Sigmoid colon (tissue), 7 donors: ENCODE data around the gene GALNT1. TPM values are rescaled to one million over a fixed set of nuclear protein-coding genes. Genes with fewer than 3 reads are reported as not detected.

Experiments
- DNase-seq: peaks from one replicate; pipeline ENCODE4 v3.0.0-alpha.2; 2019
- H3K27ac ChIP-seq, 4 donors: fragments of 200-600 bp; sonication (generic); one replicate each; pipeline ENCODE4 v1.5.1; 2016 to 2019; ENCODE audit warnings: mild to moderate bottlenecking in 1 of 4
- H3K27me3 ChIP-seq, 3 donors: fragments of 200-600 bp; sonication (generic); one replicate each; pipeline ENCODE4 v1.5.1; 2019; ENCODE audit warnings: mild to moderate bottlenecking in 1 of 3
- H3K36me3 ChIP-seq, 4 donors: fragments of 200-600 bp; sonication (generic); one replicate each; pipeline ENCODE4 v1.5.1; 2016 to 2019
- H3K4me1 ChIP-seq, 4 donors: fragments of 200-600 bp; sonication (generic); one replicate each; pipeline ENCODE4 v1.5.1; 2017 to 2019
- H3K4me3 ChIP-seq, 4 donors: fragments of 200-600 bp; sonication (generic); one replicate each; pipeline ENCODE4 v1.5.1; 2017 to 2019; ENCODE audit warnings: mild to moderate bottlenecking in 2 of 4, moderate library complexity in 1 of 4
- H3K9me3 ChIP-seq, 4 donors: fragments of 200-600 bp in 3 of 4; sonication (generic) in 3 of 4; one replicate each; pipeline versions ENCODE4 v1.5.1 to v1.6.1; 2013 to 2019
- EP300 ChIP-seq, 4 donors: sonication (generic); formaldehyde crosslinking; IDR thresholded peaks; one replicate each; pipeline ENCODE4 v1.6.1; 2017; ENCODE audit warnings: antibody characterized with exemption in 4 of 4
- POLR2A ChIP-seq, 2 donors: fragments of 450-650 bp; IDR thresholded peaks; one replicate each; pipeline ENCODE4 v1.6.1; 2016; ENCODE audit warnings: antibody characterized with exemption in 2 of 2, mild to moderate bottlenecking in 2 of 2, moderate library complexity in 2 of 2
- POLR2AphosphoS5 ChIP-seq, 4 donors: sonication (generic); formaldehyde crosslinking; IDR thresholded peaks; one replicate each; pipeline ENCODE4 v1.6.1; 2017; ENCODE audit warnings: antibody characterized with exemption in 4 of 4
- WGBS, 2 donors: extraction: QIAGEN DNeasy Blood & Tissue Kit; methylation state at CpG; one replicate each; pipeline ENCODE4 v1.1.7; 2013; 5-methylcytosine and 5-hydroxymethylcytosine counted together
- intact Hi-C: fragments of 100-400 bp; cut with DNase I; formaldehyde crosslinking; loops from one replicate; pipeline ENCODE4 v1.15.1; 2023
- polyA plus RNA-seq, 3 donors: library from polyadenylated mRNA; stranded (reverse); fragments of 200-250 nt; gene quantifications; one replicate each; pipeline ENCODE4 v1.2.3, GENCODE V29; 2013
- total RNA-seq, 4 donors: library from RNA; depleted of rRNA; stranded (reverse); fragments of >200 nt; gene quantifications; one replicate each; pipeline ENCODE4 v1.1.0, GENCODE V29; 2016
- TF ChIP-seq, protein P1 (sequence below), 4 experiments: fragments of 450-650 bp in 3 of 4; fragments of 200-600 bp in 1 of 4; IDR thresholded peaks; one replicate each; pipeline ENCODE4 v1.5.1; 2016 to 2019; ENCODE audit warnings: antibody characterized with exemption in 4 of 4, mild to moderate bottlenecking in 3 of 4, moderate library complexity in 2 of 4
- donor health status: healthy with polysubstance abuse.
- donor health status: Bipolar disorder and iron deficiency.
- donor health status: healthy.

Gene GALNT1
- total and polyA plus RNA-seq, 7 donors, result 21.5 to 33.9 (median 29.7) TPM

DNA sequence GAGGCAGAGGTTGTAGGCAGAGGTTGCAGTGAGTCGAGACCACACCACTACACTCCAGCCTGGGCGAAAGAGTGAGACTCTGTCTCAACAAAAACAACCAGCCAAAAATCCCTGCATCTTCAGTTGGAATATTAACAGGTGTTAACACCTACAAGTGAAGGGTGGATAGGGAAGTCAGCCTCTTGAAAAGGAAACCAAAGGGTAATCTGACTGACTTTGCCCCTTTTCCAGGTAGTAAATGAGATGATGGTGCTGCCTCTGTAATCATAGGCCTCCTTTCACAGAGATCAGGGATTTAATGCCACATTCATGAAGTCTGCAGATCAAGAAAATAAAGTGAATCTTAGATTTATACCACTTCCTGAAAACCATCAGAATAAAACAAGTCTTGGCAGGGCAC lies 133.6 kb downstream of the GALNT1 start:
- no peak overlapping the region for H3K27ac ChIP-seq
- WGBS, 2 donors, result 86 to 95% methylated on average over 2 of the region's 2 CpGs
- no peak for TF ChIP-seq POLR2A (IDR thresholded peaks at IDR 0.05)
- H3K4me3 ChIP-seq, result no peak overlapping the region
- H3K27me3 ChIP-seq, result no peaks in the 10 kb centered on the region
- intact Hi-C loops, result no loop called here
- H3K9me3 ChIP-seq, result peaks cover 0 to 9% (median 0%) of the 10 kb centered on the region in 4 donors
- H3K36me3 ChIP-seq, result peaks cover 0 to 17% (median 0%) of the 10 kb centered on the region in 4 donors
- no peak for DNase-seq
- no peaks in the 10 kb centered on the region for H3K4me1 ChIP-seq

DNA sequence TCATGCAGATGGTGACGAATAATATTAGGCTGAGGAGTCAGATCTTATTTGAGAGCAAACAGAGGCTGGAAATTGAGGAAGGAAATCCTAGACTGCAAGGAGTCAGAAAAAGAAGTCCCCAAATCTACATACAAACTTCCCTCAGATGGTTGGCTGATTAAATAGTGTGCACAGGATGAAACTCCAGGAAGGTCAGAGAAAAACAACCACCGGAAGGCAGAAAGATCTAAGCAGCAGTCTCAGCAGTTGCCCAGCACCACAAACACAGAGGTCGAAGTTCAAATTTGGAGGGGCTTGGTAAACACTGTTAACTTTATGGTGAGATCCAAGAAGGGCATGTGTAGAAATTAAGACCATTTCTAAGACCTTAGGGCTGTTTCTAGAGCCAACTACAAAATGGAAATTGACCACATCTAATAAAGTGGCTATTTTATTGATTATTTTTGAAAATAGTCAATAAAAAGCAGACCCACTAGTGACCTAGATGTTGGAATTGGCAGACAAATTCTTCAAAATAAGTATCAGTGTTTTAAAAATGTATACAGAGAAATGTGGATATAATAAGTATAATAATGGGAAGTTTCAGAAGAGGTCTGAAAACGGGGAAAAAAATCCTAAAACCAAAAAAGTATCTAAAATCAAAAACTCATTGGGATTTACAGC lies 134.8 kb downstream of the GALNT1 start:
- Histone ChIP-seq H3K9me3 (peaks cover 0 to 9% (median 0%) of the 10 kb centered on the region in 4 donors), H3K27ac (no peak overlapping the region), H3K36me3 (peaks cover 0 to 6% (median 0%) of the 10 kb centered on the region in 4 donors), H3K4me1 (no peaks in the 10 kb centered on the region), H3K4me3 (no peak overlapping the region), H3K27me3 (no peaks in the 10 kb centered on the region)
- DNase-seq, result no peak
- 64 to 79% methylated on average over 4 of the region's 4 CpGs for WGBS, 2 donors
- intact Hi-C loops, result no loop called here
- TF ChIP-seq EP300 (IDR thresholded peaks at IDR 0.05), result no peak
- no peak for TF ChIP-seq POLR2A (IDR thresholded peaks at IDR 0.05)
- no peak for TF ChIP-seq POLR2AphosphoS5 (IDR thresholded peaks at IDR 0.05)
- TF ChIP-seq, protein P1, sequence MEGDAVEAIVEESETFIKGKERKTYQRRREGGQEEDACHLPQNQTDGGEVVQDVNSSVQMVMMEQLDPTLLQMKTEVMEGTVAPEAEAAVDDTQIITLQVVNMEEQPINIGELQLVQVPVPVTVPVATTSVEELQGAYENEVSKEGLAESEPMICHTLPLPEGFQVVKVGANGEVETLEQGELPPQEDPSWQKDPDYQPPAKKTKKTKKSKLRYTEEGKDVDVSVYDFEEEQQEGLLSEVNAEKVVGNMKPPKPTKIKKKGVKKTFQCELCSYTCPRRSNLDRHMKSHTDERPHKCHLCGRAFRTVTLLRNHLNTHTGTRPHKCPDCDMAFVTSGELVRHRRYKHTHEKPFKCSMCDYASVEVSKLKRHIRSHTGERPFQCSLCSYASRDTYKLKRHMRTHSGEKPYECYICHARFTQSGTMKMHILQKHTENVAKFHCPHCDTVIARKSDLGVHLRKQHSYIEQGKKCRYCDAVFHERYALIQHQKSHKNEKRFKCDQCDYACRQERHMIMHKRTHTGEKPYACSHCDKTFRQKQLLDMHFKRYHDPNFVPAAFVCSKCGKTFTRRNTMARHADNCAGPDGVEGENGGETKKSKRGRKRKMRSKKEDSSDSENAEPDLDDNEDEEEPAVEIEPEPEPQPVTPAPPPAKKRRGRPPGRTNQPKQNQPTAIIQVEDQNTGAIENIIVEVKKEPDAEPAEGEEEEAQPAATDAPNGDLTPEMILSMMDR (IDR thresholded peaks at IDR 0.05), result no peak

DNA sequence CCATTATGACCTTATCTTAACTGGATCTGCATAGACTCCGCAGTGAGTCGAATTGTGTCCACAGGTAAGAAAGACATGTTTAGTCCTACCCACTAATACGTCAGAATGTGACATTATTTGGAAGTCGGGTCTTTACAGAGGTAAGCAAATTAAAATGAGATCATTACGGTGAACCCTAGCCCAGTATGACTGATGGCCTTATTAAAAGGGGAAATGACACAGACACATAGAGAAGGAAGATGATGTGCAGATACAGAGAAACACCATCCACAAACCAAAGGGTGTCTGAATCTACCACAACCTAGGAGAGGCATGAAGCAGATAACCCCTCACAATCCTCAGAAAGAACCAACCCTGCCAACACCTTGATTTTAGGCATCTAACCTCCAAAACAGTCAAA lies 135.6 kb downstream of the GALNT1 start:
- 94 to 95% methylated on average over 5 of the region's 5 CpGs for WGBS, 2 donors
- H3K4me3 ChIP-seq, result no peak overlapping the region
- intact Hi-C loops, result no loop called here
- H3K9me3 ChIP-seq, result peaks cover 0 to 9% (median 0%) of the 10 kb centered on the region in 4 donors
- no peaks in the 10 kb centered on the region for H3K36me3 ChIP-seq
- H3K27ac ChIP-seq, result no peak overlapping the region
- no peaks in the 10 kb centered on the region for H3K4me1 ChIP-seq
- no peaks in the 10 kb centered on the region for H3K27me3 ChIP-seq
- no peak for DNase-seq
- no peak for TF ChIP-seq POLR2AphosphoS5 (IDR thresholded peaks at IDR 0.05)
- TF ChIP-seq POLR2A (IDR thresholded peaks at IDR 0.05), result no peak
- TF ChIP-seq, protein P1 (IDR thresholded peaks at IDR 0.05), result no peak
- no peak for TF ChIP-seq EP300 (IDR thresholded peaks at IDR 0.05)

DNA sequence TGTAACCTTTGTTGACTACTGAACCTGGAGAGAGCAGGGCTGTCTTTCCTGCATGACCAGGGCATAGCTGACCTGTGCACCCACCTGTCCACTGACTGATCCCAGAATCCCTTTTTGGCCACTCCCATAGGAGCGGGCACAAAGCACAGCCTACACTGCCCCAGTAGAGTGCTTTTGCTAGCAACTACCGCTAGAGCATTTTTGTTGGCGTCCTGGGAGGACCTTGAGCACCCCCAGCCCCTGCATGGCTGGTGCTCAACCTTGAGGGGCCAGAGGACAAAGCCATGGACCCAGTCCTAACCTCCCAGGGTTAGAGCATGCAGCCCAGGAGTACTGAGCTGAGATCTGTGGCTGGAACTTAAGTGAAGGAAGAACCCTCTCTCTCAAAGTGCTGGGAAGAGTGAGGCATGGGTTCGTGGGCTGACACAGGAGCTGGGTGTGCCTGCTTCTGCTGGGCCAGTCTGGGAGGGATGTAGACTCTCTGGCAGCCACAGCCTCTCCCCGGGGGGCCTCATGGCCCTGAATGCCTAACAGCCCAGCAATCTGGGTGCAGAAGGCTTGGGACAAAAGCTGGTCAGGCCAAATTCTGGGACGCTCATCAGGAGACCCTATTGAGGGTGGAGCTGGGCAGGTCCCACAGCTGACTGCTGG lies 140.0 kb downstream of the GALNT1 start:
- TF ChIP-seq, protein P1 (IDR thresholded peaks at IDR 0.05), result no peak
- TF ChIP-seq POLR2AphosphoS5 (IDR thresholded peaks at IDR 0.05), result no peak
- TF ChIP-seq POLR2A (IDR thresholded peaks at IDR 0.05), result no peak
- no peak for TF ChIP-seq EP300 (IDR thresholded peaks at IDR 0.05)
- Histone ChIP-seq H3K27ac (no peak overlapping the region), H3K4me1 (no peaks in the 10 kb centered on the region), H3K27me3 (no peaks in the 10 kb centered on the region), H3K9me3 (peaks cover 0 to 9% (median 0%) of the 10 kb centered on the region in 4 donors), H3K36me3 (no peaks in the 10 kb centered on the region), H3K4me3 (no peak overlapping the region)
- DNase-seq, result no peak
- intact Hi-C loops, result no loop called here
- WGBS, 2 donors, result 83 to 91% methylated on average over 6 of the region's 6 CpGs

DNA sequence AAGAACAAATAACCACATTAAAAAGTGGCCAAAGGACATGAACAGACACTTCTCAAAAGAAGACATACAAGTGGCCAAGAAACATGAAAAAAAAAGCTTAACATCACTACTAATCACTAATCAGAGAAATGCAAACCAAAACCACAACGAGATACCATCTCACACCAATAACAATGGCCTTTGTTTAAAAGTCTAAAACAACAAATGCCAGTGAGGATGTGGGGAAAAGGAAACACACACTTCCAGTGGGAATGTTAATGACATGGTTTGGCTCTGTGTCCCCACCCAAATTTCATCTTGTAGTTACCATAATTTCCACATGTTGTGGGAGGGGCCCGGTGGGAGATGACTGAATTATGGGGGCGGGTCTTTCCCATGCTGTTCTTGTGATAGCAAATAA lies 147.1 kb downstream of the GALNT1 start:
- intact Hi-C loops, result no loop called here
- TF ChIP-seq EP300 (IDR thresholded peaks at IDR 0.05), result no peak
- TF ChIP-seq POLR2A (IDR thresholded peaks at IDR 0.05), result no peak
- TF ChIP-seq, protein P1 (IDR thresholded peaks at IDR 0.05), result no peak
- TF ChIP-seq POLR2AphosphoS5 (IDR thresholded peaks at IDR 0.05), result no peak
- H3K4me1 ChIP-seq, result no peaks in the 10 kb centered on the region
- no peak overlapping the region for H3K4me3 ChIP-seq
- H3K27me3 ChIP-seq, result no peaks in the 10 kb centered on the region
- no peaks in the 10 kb centered on the region for H3K36me3 ChIP-seq
- no peak for DNase-seq
- 82 to 86% methylated on average over 3 of the region's 3 CpGs for WGBS, 2 donors
- H3K27ac ChIP-seq, result no peak overlapping the region
- no peaks in the 10 kb centered on the region for H3K9me3 ChIP-seq
